BJ (cell line): Measurements from ENCODE around the gene BCL2L14. TPM values are rescaled to one million over a fixed set of nuclear protein-coding genes. Genes with fewer than 3 reads are reported as not detected.

Experiments
- CTCF ChIA-PET: fragments of 350-600 bp; formaldehyde crosslinking; extraction: SDS; loops from one replicate; lab custom pipeline; 2021; ENCODE audit warnings: antibody characterized with exemption, inconsistent platforms; lab: Yijun Ruan, JAX
- POLR2A ChIA-PET: fragments of 300-600 bp; sonication (Branson Sonifier 250); formaldehyde crosslinking; extraction: SDS; loops from one replicate; lab custom pipeline; 2021; ENCODE audit warnings: antibody characterized with exemption; lab: Charles Lee
- DNase-seq: peaks from one replicate; pipeline ENCODE4 v3.0.0-alpha.2; 2011; ENCODE audit warnings: low read depth
- H3K27me3 ChIP-seq: 2 replicates; pipeline ENCODE4 v1.6.0; 2011; ENCODE audit warnings: low read length; ENCODE audit not compliant: control insufficient read depth, insufficient read depth
- H3K36me3 ChIP-seq: 2 replicates; pipeline ENCODE4 v1.5.1; 2011; ENCODE audit warnings: low read length; ENCODE audit not compliant: control insufficient read depth, insufficient read depth
- H3K4me3 ChIP-seq: 2 replicates; pipeline ENCODE4 v1.5.1; 2011; ENCODE audit warnings: low read depth, mild to moderate bottlenecking, control low read depth, low read length
- polyA plus RNA-seq: library from polyadenylated mRNA; depleted of rRNA; stranded (reverse); fragments of >200 nt; gene quantifications from 2 replicates; pipeline ENCODE4 v1.2.3, GENCODE V29; 2011
- TF ChIP-seq, protein P1 (sequence below): IDR thresholded peaks from 2 replicates; pipeline ENCODE4 v1.5.1; 2011; ENCODE audit warnings: low read depth, mild to moderate bottlenecking, control low read depth, inconsistent platforms, low read length, moderate library complexity; ENCODE audit not compliant: insufficient read depth

Gene BCL2L14
- polyA plus RNA-seq, 1 experiment: not detected

DNA sequence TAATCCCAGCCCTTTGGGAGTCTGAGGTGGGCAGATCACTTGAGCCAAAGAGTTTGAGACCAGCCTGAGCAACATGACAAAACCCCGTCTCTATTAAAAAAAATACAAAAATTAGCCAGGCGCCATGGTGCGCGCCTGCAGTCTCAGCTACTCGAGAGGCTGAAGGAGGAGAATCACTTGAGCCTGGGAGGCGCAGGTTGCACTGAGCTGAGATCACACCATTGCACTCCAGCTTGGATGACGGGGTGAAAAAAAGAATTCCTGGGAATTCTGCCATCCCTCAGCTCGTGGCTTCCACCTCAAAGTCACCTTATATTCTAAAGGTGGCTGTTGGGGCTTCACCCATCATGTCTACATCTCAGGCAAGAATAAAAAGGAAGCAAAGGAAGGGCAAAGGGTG, 12.9 kb downstream of the BCL2L14 start:
- no peak for DNase-seq
- no peaks in the 10 kb centered on the region for H3K27me3 ChIP-seq
- ChIA-PET CTCF (interaction anchor here (4.7 kb wide), 1 partner anchor 244 kb away, joined by 48 read pairs; no protein-coding TSS in a partner anchor), POLR2A (no interaction called here)
- no peaks in the 10 kb centered on the region for H3K36me3 ChIP-seq
- TF ChIP-seq, protein P1, sequence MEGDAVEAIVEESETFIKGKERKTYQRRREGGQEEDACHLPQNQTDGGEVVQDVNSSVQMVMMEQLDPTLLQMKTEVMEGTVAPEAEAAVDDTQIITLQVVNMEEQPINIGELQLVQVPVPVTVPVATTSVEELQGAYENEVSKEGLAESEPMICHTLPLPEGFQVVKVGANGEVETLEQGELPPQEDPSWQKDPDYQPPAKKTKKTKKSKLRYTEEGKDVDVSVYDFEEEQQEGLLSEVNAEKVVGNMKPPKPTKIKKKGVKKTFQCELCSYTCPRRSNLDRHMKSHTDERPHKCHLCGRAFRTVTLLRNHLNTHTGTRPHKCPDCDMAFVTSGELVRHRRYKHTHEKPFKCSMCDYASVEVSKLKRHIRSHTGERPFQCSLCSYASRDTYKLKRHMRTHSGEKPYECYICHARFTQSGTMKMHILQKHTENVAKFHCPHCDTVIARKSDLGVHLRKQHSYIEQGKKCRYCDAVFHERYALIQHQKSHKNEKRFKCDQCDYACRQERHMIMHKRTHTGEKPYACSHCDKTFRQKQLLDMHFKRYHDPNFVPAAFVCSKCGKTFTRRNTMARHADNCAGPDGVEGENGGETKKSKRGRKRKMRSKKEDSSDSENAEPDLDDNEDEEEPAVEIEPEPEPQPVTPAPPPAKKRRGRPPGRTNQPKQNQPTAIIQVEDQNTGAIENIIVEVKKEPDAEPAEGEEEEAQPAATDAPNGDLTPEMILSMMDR: no peak
- H3K4me3 ChIP-seq: no peak overlapping the region

DNA sequence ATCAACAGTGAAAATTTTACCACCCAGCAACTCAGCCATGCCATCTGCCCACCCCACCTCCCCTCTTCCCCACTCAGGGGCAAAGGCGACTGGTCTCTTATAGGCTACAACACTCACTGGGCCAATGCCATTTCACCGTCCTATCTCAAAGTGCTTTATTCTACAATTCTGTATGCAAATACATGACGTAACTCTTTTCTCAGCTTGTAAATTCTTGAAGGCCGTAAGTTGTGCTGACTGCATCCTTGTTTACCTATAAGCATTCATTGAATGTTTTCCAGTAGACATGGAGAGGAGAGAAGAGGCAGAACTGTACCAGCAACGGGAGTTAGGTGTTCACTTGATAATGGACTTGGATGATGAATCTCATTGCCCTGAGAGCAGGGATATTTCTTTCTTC, 15.6 kb downstream of the BCL2L14 start:
- H3K27me3 ChIP-seq: no peaks in the 10 kb centered on the region
- CTCF ChIA-PET: interaction anchor here (1.2 to 2.8 kb wide), 3 partner anchors 9 to 248 kb away, joined by 6 to 12 read pairs (median 7); no protein-coding TSS in a partner anchor
- DNase-seq: no peak
- no peaks in the 10 kb centered on the region for H3K36me3 ChIP-seq
- no peak overlapping the region for H3K4me3 ChIP-seq
- TF ChIP-seq, protein P1: no peak
- POLR2A ChIA-PET: no interaction called here

DNA sequence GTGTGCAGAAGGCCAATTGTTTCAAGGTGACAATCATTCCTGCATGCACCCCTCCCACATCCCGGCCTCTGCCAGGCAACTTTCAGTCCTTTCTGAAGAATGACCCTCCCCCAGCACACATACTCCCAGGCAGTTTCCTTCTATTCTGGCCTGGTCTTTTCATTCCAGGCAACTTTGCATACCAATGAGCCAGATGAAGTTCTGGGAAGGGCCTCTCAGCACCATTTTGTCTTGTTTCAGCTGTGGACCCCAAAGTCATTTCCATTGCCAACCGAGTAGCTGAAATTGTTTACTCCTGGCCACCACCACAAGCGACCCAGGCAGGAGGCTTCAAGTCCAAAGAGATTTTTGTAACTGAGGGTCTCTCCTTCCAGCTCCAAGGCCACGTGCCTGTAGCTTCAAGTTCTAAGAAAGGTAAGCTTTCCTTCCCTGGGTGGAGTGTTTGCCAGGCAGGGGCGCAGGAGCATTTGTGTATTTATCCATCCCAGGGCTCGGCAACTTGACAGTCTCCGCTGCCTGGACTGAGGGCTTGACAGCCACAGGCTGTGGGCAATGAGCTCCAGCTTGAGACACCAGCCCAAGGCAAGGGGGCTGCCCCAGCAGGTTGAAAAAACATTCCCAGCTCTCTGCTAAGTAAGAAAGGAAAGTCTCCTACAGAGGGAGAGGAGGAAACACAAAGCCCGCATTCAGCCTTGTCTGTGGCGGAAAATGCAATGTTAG, 16.4 kb downstream of the BCL2L14 start:
- no peak for DNase-seq
- Histone ChIP-seq H3K4me3 (no peak overlapping the region), H3K27me3 (peaks cover 3% of the 10 kb centered on the region; the same call in 1 of the 2 replicates), H3K36me3 (no peaks in the 10 kb centered on the region)
- TF ChIP-seq, protein P1: no peak
- ChIA-PET CTCF (interaction anchor here (1.2 to 2.8 kb wide), 4 partner anchors 10 to 248 kb away, joined by 3 to 7 read pairs (median 6); no protein-coding TSS in a partner anchor), POLR2A (no interaction called here)

DNA sequence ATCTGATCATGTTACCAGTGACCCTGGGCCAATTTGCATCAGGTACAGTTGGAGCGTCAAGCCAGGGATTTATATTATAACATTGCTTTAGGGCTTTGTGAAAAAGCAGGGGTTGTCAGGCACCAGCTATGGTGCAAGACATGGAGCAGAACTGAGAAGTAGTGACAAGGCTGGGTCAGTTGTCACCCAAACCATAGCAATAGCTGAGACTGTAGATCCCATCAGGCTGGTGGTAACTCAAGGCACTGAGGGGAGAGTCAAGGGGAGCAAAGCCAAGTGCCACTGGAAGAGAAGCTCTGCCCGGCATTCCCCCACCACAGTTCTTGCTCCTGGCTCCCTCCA, 16.9 kb downstream of the BCL2L14 start:
- peaks cover 3% of the 10 kb centered on the region; the same call in 1 of the 2 replicates for H3K27me3 ChIP-seq
- no peak overlapping the region for H3K4me3 ChIP-seq
- ChIA-PET CTCF (interaction anchor here (0.6 to 1.4 kb wide), 4 partner anchors 10 to 245 kb away, joined by 3 to 6 read pairs (median 4); no protein-coding TSS in a partner anchor), POLR2A (no interaction called here)
- no peak for DNase-seq
- TF ChIP-seq, protein P1: no peak
- H3K36me3 ChIP-seq: no peaks in the 10 kb centered on the region

DNA sequence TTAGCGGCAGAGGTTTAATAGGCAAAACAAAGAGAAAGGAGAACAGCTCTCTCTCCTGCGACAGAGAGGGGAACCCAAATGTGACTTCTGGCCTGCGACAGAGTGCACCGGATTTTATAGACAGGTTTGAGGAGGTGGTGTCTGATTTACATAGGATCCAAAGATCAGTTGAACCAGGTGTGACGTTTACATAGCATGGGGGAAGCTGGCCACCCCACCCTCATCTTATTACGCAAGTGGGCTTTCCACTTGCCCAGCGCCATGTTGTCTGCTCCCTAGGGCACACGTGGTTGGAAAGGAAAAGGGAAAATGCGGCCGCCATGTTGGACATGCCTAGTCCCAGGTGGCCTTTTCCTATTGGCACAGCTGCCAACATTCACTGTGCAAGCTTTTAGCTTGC, 17.4 kb downstream of the BCL2L14 start:
- CTCF ChIA-PET: interaction anchor here (0.6 to 1.4 kb wide), 2 partner anchors 53 to 240 kb away, joined by 3 to 6 read pairs; no protein-coding TSS in a partner anchor
- POLR2A ChIA-PET: no interaction called here
- Histone ChIP-seq H3K27me3 (peaks cover 3% of the 10 kb centered on the region; the same call in 1 of the 2 replicates), H3K36me3 (no peaks in the 10 kb centered on the region), H3K4me3 (no peak overlapping the region)
- no peak for DNase-seq
- TF ChIP-seq, protein P1: no peak
